IMR-90 (cell line): Measurements from ENCODE around the gene OGFOD3. TPM values are rescaled to one million over a fixed set of nuclear protein-coding genes. Genes with fewer than 3 reads are reported as not detected.

Experiments
- ATAC-seq: fragments of 200-7000 bp; cut with Tn5 transposase; 2 replicates; pipeline ENCODE4 v1.9.1; 2020; ENCODE audit warnings: low read depth, mild to moderate bottlenecking, moderate library complexity
- BruUV-seq: library from RNA; stranded (reverse); fragments of 400-500 nt; replicated peaks from 2 replicates; lab custom pipeline; 2021; lab: Mats Ljungman, UMichigan
- CTCF ChIA-PET: fragments of 300-600 bp; formaldehyde crosslinking; extraction: SDS; loops from one replicate; lab custom pipeline; 2021; ENCODE audit warnings: antibody characterized with exemption; lab: Yijun Ruan, JAX
- POLR2A ChIA-PET: fragments of 300-600 bp; sonication (Branson Sonifier 250); formaldehyde crosslinking; loops from one replicate; lab custom pipeline; 2022; ENCODE audit warnings: antibody characterized with exemption; ENCODE audit not compliant: unreplicated experiment; lab: Charles Lee
- DNase-seq: peaks from one replicate; pipeline ENCODE4 v3.0.0; 2013
- H2AFZ ChIP-seq: replicated peaks from 2 replicates; pipeline ENCODE3; 2013; ENCODE audit warnings: low read length, mild to moderate bottlenecking; ENCODE audit not compliant: poor library complexity
- H2AK5ac ChIP-seq: 2 replicates; pipeline ENCODE4 v1.6.1; 2013; ENCODE audit warnings: low read depth, low read length, inconsistent platforms
- H2AK9ac ChIP-seq: replicated peaks from 2 replicates; pipeline ENCODE3; 2013; ENCODE audit warnings: mild to moderate bottlenecking, low read depth, low read length, moderate library complexity; ENCODE audit not compliant: poor library complexity
- H2BK120ac ChIP-seq: 2 replicates; pipeline ENCODE4 v1.6.1; 2013; ENCODE audit warnings: low read depth, low read length, inconsistent platforms
- H2BK15ac ChIP-seq: 3 replicates; pipeline ENCODE4 v1.6.1; 2013; ENCODE audit warnings: low read depth, low read length, inconsistent platforms
- H2BK20ac ChIP-seq: 2 replicates; pipeline ENCODE4 v1.6.1; 2013; ENCODE audit warnings: low read depth, mild to moderate bottlenecking, inconsistent platforms, low read length, moderate library complexity
- H2BK5ac ChIP-seq: 2 replicates; pipeline ENCODE4 v1.6.1; 2013; ENCODE audit warnings: mild to moderate bottlenecking, low read depth, low read length, inconsistent platforms; ENCODE audit not compliant: poor library complexity, severe bottlenecking
- H3K14ac ChIP-seq: replicated peaks from 2 replicates; pipeline ENCODE4 v1.6.1; 2013; ENCODE audit warnings: low read depth, low read length, inconsistent platforms
- H3K18ac ChIP-seq: 2 replicates; pipeline ENCODE4 v1.6.1; 2013; ENCODE audit warnings: low read depth, low read length, control low read depth
- H3K23ac ChIP-seq: 2 replicates; pipeline ENCODE4 v1.6.1; 2013; ENCODE audit warnings: low read depth, low read length, inconsistent platforms
- H3K27ac ChIP-seq: 2 replicates; pipeline ENCODE4 v1.5.1; 2013; ENCODE audit warnings: mild to moderate bottlenecking, control low read depth, low read length; ENCODE audit not compliant: insufficient read depth
- H3K27me3 ChIP-seq: 2 replicates; pipeline ENCODE4 v1.6.1; 2013; ENCODE audit warnings: low read length; ENCODE audit not compliant: control insufficient read depth, insufficient read depth
- H3K36me3 ChIP-seq: 2 replicates; pipeline ENCODE4 v1.6.1; 2013; ENCODE audit warnings: low read length, mixed read lengths; ENCODE audit not compliant: control insufficient read depth, insufficient read depth
- H3K4ac ChIP-seq: 2 replicates; pipeline ENCODE4 v1.6.1; 2013; ENCODE audit warnings: low read depth, low read length, inconsistent platforms
- H3K4me1 ChIP-seq: 2 replicates; pipeline ENCODE4 v1.6.1; 2013; ENCODE audit warnings: low read length, mixed read lengths; ENCODE audit not compliant: control insufficient read depth, insufficient read depth
- H3K4me2 ChIP-seq: 2 replicates; pipeline ENCODE4 v1.6.1; 2013; ENCODE audit warnings: low read depth, mild to moderate bottlenecking, control low read depth, low read length, moderate library complexity
- H3K4me3 ChIP-seq: 2 replicates; pipeline ENCODE4 v1.5.1; 2013; ENCODE audit warnings: low read depth, mild to moderate bottlenecking, control low read depth, low read length, moderate library complexity; ENCODE audit not compliant: insufficient read depth
- H3K56ac ChIP-seq: 2 replicates; pipeline ENCODE4 v1.6.1; 2013; ENCODE audit warnings: low read length, inconsistent platforms; ENCODE audit not compliant: insufficient read depth; ENCODE audit errors: extremely low read depth
- H3K79me1 ChIP-seq, 2 experiments: 2 replicates each; pipeline ENCODE4 v1.6.1; 2013; ENCODE audit warnings: low read length in 2 of 2, inconsistent platforms in 1 of 2, low read depth in 1 of 2
- H3K9ac ChIP-seq: 2 replicates; pipeline ENCODE4 v1.6.1; 2013; ENCODE audit warnings: low read depth, low read length, control low read depth
- H3K9me1 ChIP-seq: 2 replicates; pipeline ENCODE4 v1.6.1; 2013; ENCODE audit warnings: low read length, inconsistent platforms; ENCODE audit not compliant: insufficient read depth
- H3K9me3 ChIP-seq: 2 replicates; pipeline ENCODE4 v1.6.1; 2013; ENCODE audit warnings: low read length; ENCODE audit not compliant: control insufficient read depth, insufficient read depth
- H4K20me1 ChIP-seq: 2 replicates; pipeline ENCODE4 v1.6.1; 2013; ENCODE audit warnings: low read length, inconsistent platforms; ENCODE audit not compliant: insufficient read depth
- H4K5ac ChIP-seq: 2 replicates; pipeline ENCODE4 v1.6.1; 2013; ENCODE audit warnings: mild to moderate bottlenecking, low read depth, low read length, control low read depth
- H4K8ac ChIP-seq, 2 experiments: 2 replicates each; pipeline ENCODE4 v1.6.1; 2013; ENCODE audit warnings: low read depth in 2 of 2, low read length in 2 of 2, control low read depth in 1 of 2, inconsistent platforms in 1 of 2
- H4K91ac ChIP-seq: 2 replicates; pipeline ENCODE4 v1.6.1; 2013; ENCODE audit warnings: low read depth, low read length, inconsistent platforms; ENCODE audit not compliant: insufficient read depth
- MAFK ChIP-seq: IDR thresholded peaks from 2 replicates; pipeline ENCODE4 v1.6.1; 2012; ENCODE audit warnings: low read depth, low read length, improper control_type of control experiment
- MAZ ChIP-seq: IDR thresholded peaks from 2 replicates; pipeline ENCODE4 v1.6.1; 2012; ENCODE audit warnings: low read depth, mild to moderate bottlenecking, low read length, improper control_type of control experiment, moderate library complexity, borderline replicate concordance
- POLR2A ChIP-seq: IDR thresholded peaks from 2 replicates; pipeline ENCODE4 v1.6.1; 2012; ENCODE audit warnings: mild to moderate bottlenecking, low read depth, low read length
- WGBS, 2 experiments: methylation state at CpG; one replicate each; pipeline versions ENCODE4 v1.1.5 to v1.1.7; 2013; ENCODE audit warnings: missing lambda C conversion rate in 2 of 2; ENCODE audit not compliant: insufficient read length in 1 of 2; ENCODE audit errors: extremely low coverage in 2 of 2; 5-methylcytosine and 5-hydroxymethylcytosine counted together
- dilution Hi-C: fragments of 300-500 bp; cut with HindIII; formaldehyde crosslinking; loops from one replicate; pipeline ENCODE4 v1.14.3; 2018; ENCODE audit warnings: low sequenced_read_pairs; ENCODE audit not compliant: unreplicated experiment
- in situ Hi-C: fragments of 300-500 bp; cut with MboI; formaldehyde crosslinking; loops from 3 replicates; pipeline ENCODE4 v1.14.3; 2019; ENCODE audit warnings: low sequenced_read_pairs, inconsistent platforms, mixed read lengths
- intact Hi-C: fragments of 100-400 bp; cut with micrococcal nuclease; formaldehyde crosslinking; loops from 2 replicates; pipeline ENCODE4 v1.10.0; 2022
- polyA plus RNA-seq, 3 experiments: library from polyadenylated mRNA; depleted of rRNA; stranded (reverse); fragments of >200 nt; gene quantifications; 2 replicates each; pipeline ENCODE4 v1.2.3, GENCODE V29; 2012; ENCODE audit warnings: low replicate concordance in 1 of 3
- total RNA-seq: library from RNA; depleted of rRNA; stranded (reverse); fragments of >200 nt; gene quantifications from 2 replicates; pipeline ENCODE4 v1.2.3, GENCODE V29; 2012

The OGFOD3 gene
- total and polyA plus RNA-seq, 2 of the 4 experiments (the other 2 are of a cell fraction) = 25.3 to 33.4 TPM

- peak within 1 kb of the TSS; percentile 95 for H3K23ac ChIP-seq
- H3K4me3 ChIP-seq = peak within 1 kb of the TSS; percentile 99
- peak within 1 kb of the TSS; percentile 80 for H3K4me2 ChIP-seq
- H4K91ac ChIP-seq = peak within 1 kb of the TSS; percentile 81
- H2AFZ ChIP-seq = peak within 1 kb of the TSS; percentile 96
- H3K4me1 ChIP-seq = peaks cover 11% of the 10 kb centered on the region; the same call in 1 of the 2 replicates
- H3K9ac ChIP-seq = peak within 1 kb of the TSS; percentile 99
- WGBS, 2 experiments = 0% methylated on average over 45 of the region's 91 CpGs; no CpG with 5 or more reads in 1 of the 2 experiments
- TF ChIP-seq POLR2A = peak; percentile 74
- no peak for TF ChIP-seq MAFK
- TF ChIP-seq MAZ = peak; percentile 90; the same call in 1 of the 2 replicates
- DNase-seq (peak; percentile 89), ATAC-seq (peak; percentile 95)
- H2BK120ac ChIP-seq = peak within 1 kb of the TSS; percentile 4
- intact Hi-C loops (no loop called here), in situ Hi-C loops (no loop called here), dilution Hi-C loops (no loop called here)
- H3K14ac ChIP-seq = peak within 1 kb of the TSS; percentile 98
- peaks cover 23 to 49% of the 10 kb centered on the region in 2 experiments for H3K79me1 ChIP-seq
- H3K9me3 ChIP-seq = no peaks in the 10 kb centered on the region
- H3K27me3 ChIP-seq = no peaks in the 10 kb centered on the region
- POLR2A ChIA-PET = no interaction called here
- peak within 1 kb of the TSS; percentile 93 for H2AK5ac ChIP-seq
- peaks cover 8% of the 10 kb centered on the region for H4K20me1 ChIP-seq
- peak within 1 kb of the TSS; percentile 93 to 99 for H4K8ac ChIP-seq
- peak within 1 kb of the TSS; percentile 9; the same call in 1 of the 2 replicates for H2BK20ac ChIP-seq
- TSS peak; percentile 57 for BruUV-seq
- peak within 1 kb of the TSS; percentile 84 for H3K56ac ChIP-seq
- peak within 1 kb of the TSS; percentile 93 for H2BK5ac ChIP-seq
- H2BK15ac ChIP-seq = peak within 1 kb of the TSS; percentile 16; the same call in 2 of the 3 replicates
- H3K18ac ChIP-seq = peak within 1 kb of the TSS; percentile 89
- H3K4ac ChIP-seq = peak within 1 kb of the TSS; percentile 86
- peaks cover 15% of the 10 kb centered on the region for H3K36me3 ChIP-seq
- H4K5ac ChIP-seq = peak within 1 kb of the TSS; percentile 87
- H3K9me1 ChIP-seq = 0 out of 2 replicates have a peak, but pooled peaks cover 8% of the 10 kb centered on the region
- H3K27ac ChIP-seq = peak within 1 kb of the TSS; percentile 95
- H2AK9ac ChIP-seq = peak within 1 kb of the TSS; percentile 96
- CTCF ChIA-PET = no interaction called here
Measured at GRCh38 chr17:82450357-82451106, 32.1 kb upstream of the OGFOD3 start, which contains the start of gene CYBC1. Gene CYBC1, minus strand, starts transcription at chr17:82450752. Its CDS starts 1,498 bp downstream, at chr17:82449254.
